HepG2 (cell line): ENCODE results near the gene SNED1. TPM values are rescaled to one million over a fixed set of nuclear protein-coding genes. Genes with fewer than 3 reads are reported as not detected.

Experiments
- ARID2 ChIP-seq: sonication (generic); formaldehyde crosslinking; IDR thresholded peaks from 2 replicates; pipeline ENCODE4 v1.8.1; 2022; ENCODE audit warnings: mild to moderate bottlenecking, missing genetic modification reagents, borderline replicate concordance
- CBX2 ChIP-seq, 2 experiments: fragments of 200-600 bp in 1 of 2; sonication (generic); formaldehyde crosslinking in 1 of 2; IDR thresholded peaks; 2 replicates each; pipeline versions ENCODE4 v1.7.0 to v1.8.1; 2018 to 2022; ENCODE audit warnings: low read depth in 2 of 2, low read length in 1 of 2, mild to moderate bottlenecking in 1 of 2, missing genetic modification reagents in 1 of 2
- HIVEP1 ChIP-seq: sonication (generic); formaldehyde crosslinking; IDR thresholded peaks from 2 replicates; pipeline ENCODE4 v1.4.0; 2020; ENCODE audit warnings: mild to moderate bottlenecking, missing genetic modification reagents
- KLF16 ChIP-seq, 2 experiments: sonication (generic) in 1 of 2; formaldehyde crosslinking in 1 of 2; IDR thresholded peaks; 2 replicates each; pipeline versions ENCODE4 v1.6.1 to v1.8.0; 2016 to 2023; ENCODE audit warnings: missing genetic modification reagents in 2 of 2, missing compliant biosample characterization in 1 of 2
- MLLT10 ChIP-seq: sonication (generic); formaldehyde crosslinking; IDR thresholded peaks from 2 replicates; pipeline ENCODE4 v1.4.0; 2020; ENCODE audit warnings: missing genetic modification reagents
- NRL ChIP-seq: sonication (generic); formaldehyde crosslinking; IDR thresholded peaks from 2 replicates; pipeline ENCODE4 v1.5.0; 2020; ENCODE audit warnings: missing genetic modification reagents, mild to moderate bottlenecking, moderate library complexity, borderline replicate concordance
- PTBP1 ChIP-seq: fragments of 200-400 bp; formaldehyde crosslinking; IDR thresholded peaks from 2 replicates; pipeline ENCODE4 v1.6.1; 2018; ENCODE audit warnings: low read length, low read depth; ENCODE audit not compliant: poor library complexity, severe bottlenecking
- SOX5 ChIP-seq: IDR thresholded peaks from 2 replicates; pipeline ENCODE4 v1.6.1; 2016; ENCODE audit warnings: borderline replicate concordance
- SSRP1 ChIP-seq: IDR thresholded peaks from 2 replicates; pipeline ENCODE4 v1.6.1; 2016; ENCODE audit warnings: control low read depth
- ZNF776 ChIP-seq: sonication (generic); formaldehyde crosslinking; IDR thresholded peaks from 2 replicates; pipeline ENCODE4 v1.4.0; 2020; ENCODE audit warnings: mild to moderate bottlenecking, missing genetic modification reagents
- ZNF850 ChIP-seq: sonication (generic); formaldehyde crosslinking; conservative IDR thresholded peaks from 2 replicates; pipeline ENCODE4 v1.9.0; 2021; ENCODE audit warnings: mild to moderate bottlenecking, missing genetic modification reagents
- polyA plus RNA-seq, 8 experiments: library from polyadenylated mRNA; depleted of rRNA in 3 of 8; stranded (reverse) in 7 of 8; unstranded in 1 of 8; fragments of >200 nt; fragmentation: Illumina TruSeq in 4 of 8; extraction: Trizol in 4 of 8; gene quantifications; 2 replicates each; pipeline versions ENCODE4 v1.2.1 to v1.2.3, GENCODE V29; 2011 to 2016; ENCODE audit warnings: low read depth in 4 of 8, missing spikeins in 1 of 8, mixed read lengths in 1 of 8; ENCODE audit not compliant: insufficient read depth in 1 of 8
- total RNA-seq, 5 experiments: library from RNA; depleted of rRNA; stranded (reverse); fragments of >200 nt; fragmentation: Illumina TruSeq; extraction: Trizol; gene quantifications; 2 replicates each; pipeline ENCODE4 v1.2.3, GENCODE V29; 2016; ENCODE audit warnings: low read depth in 1 of 5
- TF ChIP-seq, protein P1 (sequence below): sonication (generic); formaldehyde crosslinking; conservative IDR thresholded peaks from 2 replicates; pipeline ENCODE4 v1.8.0; 2022; ENCODE audit warnings: mild to moderate bottlenecking, moderate library complexity, missing genetic modification reagents
- TF ChIP-seq, protein P2 (sequence below): sonication (generic); formaldehyde crosslinking; IDR thresholded peaks from 2 replicates; pipeline ENCODE4 v1.4.0; 2020; ENCODE audit warnings: missing genetic modification reagents, borderline replicate concordance
- TF ChIP-seq, protein P3 (sequence below): sonication (generic); formaldehyde crosslinking; IDR thresholded peaks from 2 replicates; pipeline ENCODE4 v1.5.1; 2020; ENCODE audit warnings: missing genetic modification reagents, mild to moderate bottlenecking, borderline replicate concordance
- TF ChIP-seq, protein P4 (sequence below): fragments of 450-650 bp; IDR thresholded peaks from 2 replicates; pipeline ENCODE4 v1.6.1; 2016
- TF ChIP-seq, protein P5 (sequence below): IDR thresholded peaks from 2 replicates; pipeline ENCODE4 v1.6.1; 2012; ENCODE audit warnings: low read depth, low read length, improper control_type of control experiment
- TF ChIP-seq, protein P6 (sequence below): sonication (generic); formaldehyde crosslinking; IDR thresholded peaks from 2 replicates; pipeline ENCODE4 v1.5.0; 2020; ENCODE audit warnings: mild to moderate bottlenecking, missing genetic modification reagents, moderate library complexity

SNED1 gene
- total and polyA plus RNA-seq, 2 of the 13 experiments (the other 11 are each of a cell fraction or from before 2014, with no cell fraction given), result 0.15 to 0.65 TPM

DNA sequence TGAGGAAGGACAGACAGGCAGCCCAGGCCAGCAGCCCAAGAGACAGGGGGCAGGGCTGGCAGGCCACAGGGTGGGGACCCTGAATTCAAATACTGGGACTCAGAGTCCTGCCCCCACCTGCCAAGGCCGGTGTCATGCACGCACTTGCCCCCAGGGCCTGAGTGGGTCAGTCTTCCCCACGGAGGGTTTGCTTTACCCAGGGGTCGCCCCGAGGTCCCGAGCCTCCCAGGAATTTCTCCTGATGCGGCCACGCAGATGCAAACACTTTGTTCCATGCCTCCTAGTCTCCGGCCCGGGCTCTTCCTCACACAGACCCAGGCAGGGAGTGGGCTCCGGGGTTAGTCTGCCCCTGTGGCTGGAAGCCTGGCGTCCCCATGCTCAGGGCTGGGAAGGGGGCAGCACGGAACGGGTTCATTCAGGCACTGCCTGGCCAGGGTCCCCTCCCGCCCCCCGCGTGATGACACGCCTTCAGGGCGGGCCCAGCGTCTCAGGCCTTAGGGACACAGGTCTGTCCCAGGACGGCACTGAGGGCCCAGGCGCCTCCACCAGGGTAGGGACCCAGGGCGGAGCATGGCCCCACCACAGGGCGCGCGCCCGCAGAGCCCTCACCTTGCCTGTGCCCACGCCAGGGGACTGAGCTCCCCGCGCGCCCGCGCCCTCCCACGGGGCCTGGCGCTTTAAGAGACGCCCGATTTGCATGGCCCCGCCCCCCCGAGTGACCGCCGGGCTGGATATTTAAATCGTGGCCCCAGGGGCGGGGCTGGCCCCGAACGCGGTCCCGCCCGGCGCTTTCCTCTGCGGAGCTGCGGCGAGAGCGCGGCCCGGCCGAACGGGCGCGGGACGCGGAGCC is at the start of gene SNED1 (continued):
- TF ChIP-seq, protein P1, sequence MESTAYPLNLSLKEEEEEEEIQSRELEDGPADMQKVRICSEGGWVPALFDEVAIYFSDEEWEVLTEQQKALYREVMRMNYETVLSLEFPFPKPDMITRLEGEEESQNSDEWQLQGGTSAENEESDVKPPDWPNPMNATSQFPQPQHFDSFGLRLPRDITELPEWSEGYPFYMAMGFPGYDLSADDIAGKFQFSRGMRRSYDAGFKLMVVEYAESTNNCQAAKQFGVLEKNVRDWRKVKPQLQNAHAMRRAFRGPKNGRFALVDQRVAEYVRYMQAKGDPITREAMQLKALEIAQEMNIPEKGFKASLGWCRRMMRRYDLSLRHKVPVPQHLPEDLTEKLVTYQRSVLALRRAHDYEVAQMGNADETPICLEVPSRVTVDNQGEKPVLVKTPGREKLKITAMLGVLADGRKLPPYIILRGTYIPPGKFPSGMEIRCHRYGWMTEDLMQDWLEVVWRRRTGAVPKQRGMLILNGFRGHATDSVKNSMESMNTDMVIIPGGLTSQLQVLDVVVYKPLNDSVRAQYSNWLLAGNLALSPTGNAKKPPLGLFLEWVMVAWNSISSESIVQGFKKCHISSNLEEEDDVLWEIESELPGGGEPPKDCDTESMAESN (CRISPR knock-in tag), result peak; percentile 79
- TF ChIP-seq, protein P2, sequence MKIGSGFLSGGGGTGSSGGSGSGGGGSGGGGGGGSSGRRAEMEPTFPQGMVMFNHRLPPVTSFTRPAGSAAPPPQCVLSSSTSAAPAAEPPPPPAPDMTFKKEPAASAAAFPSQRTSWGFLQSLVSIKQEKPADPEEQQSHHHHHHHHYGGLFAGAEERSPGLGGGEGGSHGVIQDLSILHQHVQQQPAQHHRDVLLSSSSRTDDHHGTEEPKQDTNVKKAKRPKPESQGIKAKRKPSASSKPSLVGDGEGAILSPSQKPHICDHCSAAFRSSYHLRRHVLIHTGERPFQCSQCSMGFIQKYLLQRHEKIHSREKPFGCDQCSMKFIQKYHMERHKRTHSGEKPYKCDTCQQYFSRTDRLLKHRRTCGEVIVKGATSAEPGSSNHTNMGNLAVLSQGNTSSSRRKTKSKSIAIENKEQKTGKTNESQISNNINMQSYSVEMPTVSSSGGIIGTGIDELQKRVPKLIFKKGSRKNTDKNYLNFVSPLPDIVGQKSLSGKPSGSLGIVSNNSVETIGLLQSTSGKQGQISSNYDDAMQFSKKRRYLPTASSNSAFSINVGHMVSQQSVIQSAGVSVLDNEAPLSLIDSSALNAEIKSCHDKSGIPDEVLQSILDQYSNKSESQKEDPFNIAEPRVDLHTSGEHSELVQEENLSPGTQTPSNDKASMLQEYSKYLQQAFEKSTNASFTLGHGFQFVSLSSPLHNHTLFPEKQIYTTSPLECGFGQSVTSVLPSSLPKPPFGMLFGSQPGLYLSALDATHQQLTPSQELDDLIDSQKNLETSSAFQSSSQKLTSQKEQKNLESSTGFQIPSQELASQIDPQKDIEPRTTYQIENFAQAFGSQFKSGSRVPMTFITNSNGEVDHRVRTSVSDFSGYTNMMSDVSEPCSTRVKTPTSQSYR (CRISPR knock-in tag), result no peak
- no peak for TF ChIP-seq MLLT10 (CRISPR knock-in tag)
- TF ChIP-seq NRL (CRISPR knock-in tag), result peak; percentile 64; the same call in 1 of the 2 replicates
- TF ChIP-seq, protein P3, sequence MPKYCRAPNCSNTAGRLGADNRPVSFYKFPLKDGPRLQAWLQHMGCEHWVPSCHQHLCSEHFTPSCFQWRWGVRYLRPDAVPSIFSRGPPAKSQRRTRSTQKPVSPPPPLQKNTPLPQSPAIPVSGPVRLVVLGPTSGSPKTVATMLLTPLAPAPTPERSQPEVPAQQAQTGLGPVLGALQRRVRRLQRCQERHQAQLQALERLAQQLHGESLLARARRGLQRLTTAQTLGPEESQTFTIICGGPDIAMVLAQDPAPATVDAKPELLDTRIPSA (CRISPR knock-in tag), result 0 out of 2 replicates have a peak, but pooled peaks have one; percentile 37
- TF ChIP-seq, protein P4, sequence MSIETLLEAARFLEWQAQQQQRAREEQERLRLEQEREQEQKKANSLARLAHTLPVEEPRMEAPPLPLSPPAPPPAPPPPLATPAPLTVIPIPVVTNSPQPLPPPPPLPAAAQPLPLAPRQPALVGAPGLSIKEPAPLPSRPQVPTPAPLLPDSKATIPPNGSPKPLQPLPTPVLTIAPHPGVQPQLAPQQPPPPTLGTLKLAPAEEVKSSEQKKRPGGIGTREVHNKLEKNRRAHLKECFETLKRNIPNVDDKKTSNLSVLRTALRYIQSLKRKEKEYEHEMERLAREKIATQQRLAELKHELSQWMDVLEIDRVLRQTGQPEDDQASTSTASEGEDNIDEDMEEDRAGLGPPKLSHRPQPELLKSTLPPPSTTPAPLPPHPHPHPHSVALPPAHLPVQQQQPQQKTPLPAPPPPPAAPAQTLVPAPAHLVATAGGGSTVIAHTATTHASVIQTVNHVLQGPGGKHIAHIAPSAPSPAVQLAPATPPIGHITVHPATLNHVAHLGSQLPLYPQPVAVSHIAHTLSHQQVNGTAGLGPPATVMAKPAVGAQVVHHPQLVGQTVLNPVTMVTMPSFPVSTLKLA, result no peak
- no peak for TF ChIP-seq KLF16 (CRISPR knock-in tag; IDR thresholded peaks at IDR 0.05)
- peak; percentile 72 for TF ChIP-seq HIVEP1
- TF ChIP-seq ZNF850 (CRISPR knock-in tag), result no peak
- no peak for TF ChIP-seq PTBP1
- no peak for TF ChIP-seq SOX5 (CRISPR knock-in tag)
- TF ChIP-seq ARID2 (CRISPR knock-in tag), result 0 out of 2 replicates have a peak, but pooled peaks have one; percentile 74
- TF ChIP-seq, protein P5, sequence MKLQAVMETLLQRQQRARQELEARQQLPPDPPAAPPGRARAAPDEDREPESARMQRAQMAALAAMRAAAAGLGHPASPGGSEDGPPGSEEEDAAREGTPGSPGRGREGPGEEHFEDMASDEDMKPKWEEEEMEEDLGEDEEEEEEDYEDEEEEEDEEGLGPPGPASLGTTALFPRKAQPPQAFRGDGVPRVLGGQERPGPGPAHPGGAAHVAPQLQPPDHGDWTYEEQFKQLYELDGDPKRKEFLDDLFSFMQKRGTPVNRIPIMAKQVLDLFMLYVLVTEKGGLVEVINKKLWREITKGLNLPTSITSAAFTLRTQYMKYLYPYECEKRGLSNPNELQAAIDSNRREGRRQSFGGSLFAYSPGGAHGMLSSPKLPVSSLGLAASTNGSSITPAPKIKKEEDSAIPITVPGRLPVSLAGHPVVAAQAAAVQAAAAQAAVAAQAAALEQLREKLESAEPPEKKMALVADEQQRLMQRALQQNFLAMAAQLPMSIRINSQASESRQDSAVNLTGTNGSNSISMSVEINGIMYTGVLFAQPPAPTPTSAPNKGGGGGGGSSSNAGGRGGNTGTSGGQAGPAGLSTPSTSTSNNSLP, result no peak
- peak; percentile 79; the same call in 1 of the 2 replicates for TF ChIP-seq ZNF776 (CRISPR knock-in tag)
- TF ChIP-seq SSRP1 (CRISPR knock-in tag), result no peak
- no peak for TF ChIP-seq CBX2 (IDR thresholded peaks at IDR 0.05; ENCODE audit: low read depth, low read length)
- no peak for TF ChIP-seq CBX2 (CRISPR knock-in tag; IDR thresholded peaks at IDR 0.05; ENCODE audit: low read depth)
- TF ChIP-seq, protein P6, sequence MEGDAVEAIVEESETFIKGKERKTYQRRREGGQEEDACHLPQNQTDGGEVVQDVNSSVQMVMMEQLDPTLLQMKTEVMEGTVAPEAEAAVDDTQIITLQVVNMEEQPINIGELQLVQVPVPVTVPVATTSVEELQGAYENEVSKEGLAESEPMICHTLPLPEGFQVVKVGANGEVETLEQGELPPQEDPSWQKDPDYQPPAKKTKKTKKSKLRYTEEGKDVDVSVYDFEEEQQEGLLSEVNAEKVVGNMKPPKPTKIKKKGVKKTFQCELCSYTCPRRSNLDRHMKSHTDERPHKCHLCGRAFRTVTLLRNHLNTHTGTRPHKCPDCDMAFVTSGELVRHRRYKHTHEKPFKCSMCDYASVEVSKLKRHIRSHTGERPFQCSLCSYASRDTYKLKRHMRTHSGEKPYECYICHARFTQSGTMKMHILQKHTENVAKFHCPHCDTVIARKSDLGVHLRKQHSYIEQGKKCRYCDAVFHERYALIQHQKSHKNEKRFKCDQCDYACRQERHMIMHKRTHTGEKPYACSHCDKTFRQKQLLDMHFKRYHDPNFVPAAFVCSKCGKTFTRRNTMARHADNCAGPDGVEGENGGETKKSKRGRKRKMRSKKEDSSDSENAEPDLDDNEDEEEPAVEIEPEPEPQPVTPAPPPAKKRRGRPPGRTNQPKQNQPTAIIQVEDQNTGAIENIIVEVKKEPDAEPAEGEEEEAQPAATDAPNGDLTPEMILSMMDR (CRISPR knock-in tag), result peak; percentile 26
